NCI-H446 (cell line): ENCODE data around the gene DUSP6.

Experiments used
- DNase-seq, 2 experiments: peaks; one replicate each; lab custom pipeline; 2025; lab: John Stamatoyannopoulos, UW

DUSP6 gene

GRCh38 chr12:89328151-89329030, 23.9 kb downstream of the DUSP6 start:
- DNase-seq = no peak

GRCh38 chr12:89327486-89328094, 24.7 kb downstream of the DUSP6 start:
- no peak for DNase-seq

GRCh38 chr12:89326239-89327040, 25.9 kb downstream of the DUSP6 start:
- no peak for DNase-seq

- no peak for DNase-seq
Observed at GRCh38 chr12:89325495-89325894, 26.8 kb downstream of the DUSP6 start.

- DNase-seq = no peak
Observed at GRCh38 chr12:89324437-89324836, 27.9 kb downstream of the DUSP6 start.

GRCh38 chr12:89323568-89324218, 28.6 kb downstream of the DUSP6 start:
- DNase-seq = no peak

- no peak for DNase-seq
Observed at GRCh38 chr12:89320735-89321134, 31.6 kb downstream of the DUSP6 start.

- no peak for DNase-seq
Observed at GRCh38 chr12:89319606-89320005, 32.7 kb downstream of the DUSP6 start.

- peak; percentile 7 to 62 for DNase-seq
Observed at GRCh38 chr12:89319122-89319521, 33.2 kb downstream of the DUSP6 start.

GRCh38 chr12:89316705-89317139, 35.6 kb downstream of the DUSP6 start:
- DNase-seq = no peak

- no peak for DNase-seq
Observed at GRCh38 chr12:89314060-89314761, 38.1 kb downstream of the DUSP6 start.

GRCh38 chr12:89311703-89312293, 40.5 kb downstream of the DUSP6 start:
- no peak for DNase-seq

- DNase-seq = no peak
Observed at GRCh38 chr12:89309815-89310214, 42.5 kb downstream of the DUSP6 start.

- DNase-seq = no peak
Observed at GRCh38 chr12:89309440-89309802, 42.9 kb downstream of the DUSP6 start.

GRCh38 chr12:89307474-89308253, 44.6 kb downstream of the DUSP6 start:
- DNase-seq = no peak

- DNase-seq = no peak
Observed at GRCh38 chr12:89306827-89307473, 45.4 kb downstream of the DUSP6 start.

- DNase-seq = no peak
Observed at GRCh38 chr12:89305373-89305772, 46.9 kb downstream of the DUSP6 start.

GRCh38 chr12:89299931-89300330, 52.4 kb downstream of the DUSP6 start:
- no peak for DNase-seq

GRCh38 chr12:89299417-89299816, 52.9 kb downstream of the DUSP6 start:
- no peak for DNase-seq
